ENCODE data around the gene BPIFB2. TPM values are rescaled to one million over a fixed set of nuclear protein-coding genes. Genes with fewer than 3 reads are reported as not detected.

The BPIFB2 gene
- total RNA-seq, 1 experiment from 2014 or later = 0.15 TPM

DNA sequence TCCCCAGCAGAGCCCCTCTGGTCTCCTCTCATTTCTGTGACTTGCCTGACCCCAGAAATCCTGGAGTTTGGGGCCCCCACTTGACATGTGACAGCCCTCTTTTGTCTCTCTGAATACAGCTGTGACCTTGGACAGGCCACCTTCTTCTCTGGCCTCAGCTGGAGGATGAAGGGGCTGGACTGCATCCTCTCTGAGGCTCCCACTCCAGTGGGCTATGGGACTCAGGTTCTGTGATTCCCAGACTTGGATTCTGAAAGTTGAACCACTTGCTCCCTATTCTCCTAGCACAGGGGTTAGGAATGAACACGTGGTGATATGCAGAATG is 55.3 kb downstream of the BPIFB2 start:
- no peaks in the 10 kb centered on the region for H3K36me3 ChIP-seq (ENCODE audit: control insufficient read depth in 1 of 2, insufficient read depth in 2 of 2, low read length in 2 of 2)
- BruUV-seq (replicated peaks) = no TSS peak
- POLR2A ChIA-PET = no interaction called here
- no peaks in the 10 kb centered on the region for H3K9me3 ChIP-seq (ENCODE audit: control insufficient read depth in 1 of 2, insufficient read depth in 1 of 2, low read depth in 1 of 2, low read length in 2 of 2)
- TF ChIP-seq, protein P1, sequence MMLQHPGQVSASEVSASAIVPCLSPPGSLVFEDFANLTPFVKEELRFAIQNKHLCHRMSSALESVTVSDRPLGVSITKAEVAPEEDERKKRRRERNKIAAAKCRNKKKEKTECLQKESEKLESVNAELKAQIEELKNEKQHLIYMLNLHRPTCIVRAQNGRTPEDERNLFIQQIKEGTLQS (IDR thresholded peaks at IDR 0.05) = no peak
- TF ChIP-seq ELF1 (IDR thresholded peaks at IDR 0.05; ENCODE audit: borderline replicate concordance, low read depth) (no peak), YY1 (IDR thresholded peaks at IDR 0.05; ENCODE audit: extremely low read depth, insufficient replicate concordance, low read depth, low read length) (no peak), CBX3 (IDR thresholded peaks at IDR 0.05; ENCODE audit: low read depth) (no peak), TCF7L2 (IDR thresholded peaks at IDR 0.05; ENCODE audit: borderline replicate concordance, extremely low read depth, insufficient read depth, insufficient read length) (no peak), FOSL1 (IDR thresholded peaks at IDR 0.05; ENCODE audit: low read depth) (no peak), EZH2phosphoT487 (IDR thresholded peaks at IDR 0.05; ENCODE audit: borderline replicate concordance) (no peak), POLR2AphosphoS5 (IDR thresholded peaks at IDR 0.05; ENCODE audit: low read depth, low read length) (no peak)
- TF ChIP-seq, protein P2, sequence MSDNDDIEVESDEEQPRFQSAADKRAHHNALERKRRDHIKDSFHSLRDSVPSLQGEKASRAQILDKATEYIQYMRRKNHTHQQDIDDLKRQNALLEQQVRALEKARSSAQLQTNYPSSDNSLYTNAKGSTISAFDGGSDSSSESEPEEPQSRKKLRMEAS (IDR thresholded peaks at IDR 0.05) = no peak
- TF ChIP-seq, protein P3, sequence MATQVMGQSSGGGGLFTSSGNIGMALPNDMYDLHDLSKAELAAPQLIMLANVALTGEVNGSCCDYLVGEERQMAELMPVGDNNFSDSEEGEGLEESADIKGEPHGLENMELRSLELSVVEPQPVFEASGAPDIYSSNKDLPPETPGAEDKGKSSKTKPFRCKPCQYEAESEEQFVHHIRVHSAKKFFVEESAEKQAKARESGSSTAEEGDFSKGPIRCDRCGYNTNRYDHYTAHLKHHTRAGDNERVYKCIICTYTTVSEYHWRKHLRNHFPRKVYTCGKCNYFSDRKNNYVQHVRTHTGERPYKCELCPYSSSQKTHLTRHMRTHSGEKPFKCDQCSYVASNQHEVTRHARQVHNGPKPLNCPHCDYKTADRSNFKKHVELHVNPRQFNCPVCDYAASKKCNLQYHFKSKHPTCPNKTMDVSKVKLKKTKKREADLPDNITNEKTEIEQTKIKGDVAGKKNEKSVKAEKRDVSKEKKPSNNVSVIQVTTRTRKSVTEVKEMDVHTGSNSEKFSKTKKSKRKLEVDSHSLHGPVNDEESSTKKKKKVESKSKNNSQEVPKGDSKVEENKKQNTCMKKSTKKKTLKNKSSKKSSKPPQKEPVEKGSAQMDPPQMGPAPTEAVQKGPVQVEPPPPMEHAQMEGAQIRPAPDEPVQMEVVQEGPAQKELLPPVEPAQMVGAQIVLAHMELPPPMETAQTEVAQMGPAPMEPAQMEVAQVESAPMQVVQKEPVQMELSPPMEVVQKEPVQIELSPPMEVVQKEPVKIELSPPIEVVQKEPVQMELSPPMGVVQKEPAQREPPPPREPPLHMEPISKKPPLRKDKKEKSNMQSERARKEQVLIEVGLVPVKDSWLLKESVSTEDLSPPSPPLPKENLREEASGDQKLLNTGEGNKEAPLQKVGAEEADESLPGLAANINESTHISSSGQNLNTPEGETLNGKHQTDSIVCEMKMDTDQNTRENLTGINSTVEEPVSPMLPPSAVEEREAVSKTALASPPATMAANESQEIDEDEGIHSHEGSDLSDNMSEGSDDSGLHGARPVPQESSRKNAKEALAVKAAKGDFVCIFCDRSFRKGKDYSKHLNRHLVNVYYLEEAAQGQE (IDR thresholded peaks at IDR 0.05; ENCODE audit: low read depth) = no peak
- no peak overlapping the region for H3K4me3 ChIP-seq (replicated peaks in 1 of 2; ENCODE audit: low read depth in 1 of 2, low read length in 2 of 2)
- ATAC-seq (no peak), DNase-seq (ENCODE audit: low read depth, low spot score) (no peak)
- H3K4me2 ChIP-seq (ENCODE audit: low read length) = no peak overlapping the region
- RAD21 ChIA-PET (ENCODE audit: low non-redundant PET in 1 of 2, low total read pairs in 2 of 2, uncharacterized antibody in 2 of 2, unreplicated experiment in 2 of 2) = no interaction called here
- H3K9me2 ChIP-seq (ENCODE audit: insufficient read depth) = no peaks in the 10 kb centered on the region
- no peaks in the 10 kb centered on the region for H3K79me2 ChIP-seq (ENCODE audit: insufficient read depth, low read length)
- CTCF ChIA-PET = no interaction called here
- H3K4me1 ChIP-seq (ENCODE audit: control insufficient read depth in 1 of 2, insufficient read depth in 2 of 2, low read length in 2 of 2) = no peaks in the 10 kb centered on the region
- intact Hi-C loops (cut with micrococcal nuclease) = no loop called here
- no peak overlapping the region for H3K27ac ChIP-seq (ENCODE audit: low read depth, low read length)
- H2AFZ ChIP-seq (ENCODE audit: low read depth, low read length, poor library complexity, severe bottlenecking) = no peak overlapping the region
- no peaks in the 10 kb centered on the region for H4K20me1 ChIP-seq (ENCODE audit: insufficient read depth)
- H3K9ac ChIP-seq (ENCODE audit: low read length) = no peak overlapping the region
- H3K27me3 ChIP-seq (ENCODE audit: insufficient read depth, low read length) = no peaks in the 10 kb centered on the region

Data from HCT116 (cell line).